GM12891 (cell line): ENCODE results near the gene RAD23A.

Experiments used
- POLR2A ChIP-seq: IDR thresholded peaks from 2 replicates; pipeline ENCODE4 v1.6.1; 2011; ENCODE audit warnings: low read depth, low read length, control low read depth
- POLR2AphosphoS5 ChIP-seq: IDR thresholded peaks from 2 replicates; pipeline ENCODE4 v1.6.1; 2011; ENCODE audit warnings: low read depth, low read length, control low read depth
- POU2F2 ChIP-seq: IDR thresholded peaks from 2 replicates; pipeline ENCODE4 v1.6.1; 2011; ENCODE audit warnings: low read depth, mild to moderate bottlenecking, control low read depth, low read length, moderate library complexity
- SPI1 ChIP-seq: IDR thresholded peaks from 2 replicates; pipeline ENCODE4 v1.6.1; 2011; ENCODE audit warnings: low read depth, low read length, control low read depth

DNA sequence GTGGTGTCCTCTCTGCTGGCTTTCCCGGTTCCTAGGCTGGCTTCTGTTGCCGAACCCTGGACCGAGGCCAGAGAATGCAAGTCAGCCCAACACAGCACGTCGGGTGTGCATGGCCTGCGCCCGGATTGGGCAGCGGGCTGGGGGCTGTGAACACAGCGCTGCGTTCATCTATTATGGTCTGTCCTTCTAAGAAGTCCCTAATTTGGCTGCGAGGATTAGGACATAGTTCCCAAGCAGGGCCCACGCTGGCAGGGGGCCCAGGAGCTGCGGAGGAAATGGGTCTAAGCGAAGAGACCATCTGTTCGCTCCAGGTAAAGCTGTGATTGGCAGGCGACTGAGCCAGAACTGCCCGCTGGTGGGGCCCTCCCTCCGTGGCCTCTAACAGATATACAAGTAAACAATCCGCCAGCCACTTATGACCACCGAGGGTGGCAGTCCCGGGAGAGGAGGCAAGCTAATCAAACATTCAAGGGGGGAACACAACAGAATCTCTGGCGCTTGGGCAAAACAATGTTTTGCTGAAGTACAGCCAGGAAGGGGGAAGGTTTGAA, 32.6 kb upstream of the RAD23A start:
- TF ChIP-seq POLR2AphosphoS5 (no peak), SPI1 (no peak), POLR2A (no peak), POU2F2 (no peak)
